Frontal cortex (tissue), 4 donors: ENCODE data around the gene MTHFD2L. TPM values are rescaled to one million over a fixed set of nuclear protein-coding genes. Genes with fewer than 3 reads are reported as not detected.
A peak's percentile ranks its signal among the peaks of the same experiment; 100 is the strongest.

Source experiments
- DNase-seq, 2 donors: peaks; one replicate each; pipeline ENCODE4 v3.0.0; 2012; ENCODE audit warnings: low spot score in 2 of 2
- FAIRE-seq: peaks from 2 replicates; lab custom pipeline; 2012; peaks lifted over from hg19 to GRCh38; lab: Jason Lieb, UNC
- total RNA-seq: library from RNA; depleted of rRNA; stranded (reverse); fragments of >200 nt; gene quantifications from one replicate; pipeline ENCODE4 v1.2.3, GENCODE V29; 2014
- donor health status: control.
- donor health status: control.
- donor health status: control.

The MTHFD2L gene
- total RNA-seq, 1 donor from 2014 or later, result 44.0 TPM

- FAIRE-seq (no peak), DNase-seq (peak in 1 of 2 donors; percentile 3)
These were observed 71.0 kb downstream of the MTHFD2L start for GRCh38 chr4:74228691-74229640.

DNA sequence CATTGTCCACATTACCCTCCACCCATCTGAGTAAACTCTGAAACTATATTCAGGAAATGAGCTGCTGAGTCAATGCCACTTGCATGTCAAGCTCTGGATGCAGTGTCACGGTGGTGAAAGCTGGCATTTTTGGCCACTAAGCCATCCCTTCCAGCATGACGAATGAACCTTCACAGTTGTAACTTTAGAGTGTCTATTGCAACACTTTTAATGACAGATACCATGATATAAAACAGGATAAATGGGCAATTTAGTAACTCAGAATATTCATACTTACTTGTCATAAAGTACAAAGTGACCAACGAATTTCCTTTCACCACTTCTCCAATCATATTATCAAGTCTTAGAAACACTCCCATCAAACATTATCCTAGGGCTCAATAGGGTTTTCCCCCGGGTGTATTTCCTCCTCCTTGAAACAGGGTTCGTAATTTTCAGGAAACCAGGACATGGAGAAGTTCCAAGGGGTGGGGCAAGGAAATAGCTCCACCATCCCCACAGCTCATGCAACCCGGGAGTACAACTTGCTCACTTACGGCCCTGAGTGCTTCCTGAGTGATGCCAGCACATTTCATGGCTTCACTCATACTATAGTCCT is 73.1 kb downstream of the MTHFD2L start:
- FAIRE-seq (no peak), DNase-seq (no peak)

DNA sequence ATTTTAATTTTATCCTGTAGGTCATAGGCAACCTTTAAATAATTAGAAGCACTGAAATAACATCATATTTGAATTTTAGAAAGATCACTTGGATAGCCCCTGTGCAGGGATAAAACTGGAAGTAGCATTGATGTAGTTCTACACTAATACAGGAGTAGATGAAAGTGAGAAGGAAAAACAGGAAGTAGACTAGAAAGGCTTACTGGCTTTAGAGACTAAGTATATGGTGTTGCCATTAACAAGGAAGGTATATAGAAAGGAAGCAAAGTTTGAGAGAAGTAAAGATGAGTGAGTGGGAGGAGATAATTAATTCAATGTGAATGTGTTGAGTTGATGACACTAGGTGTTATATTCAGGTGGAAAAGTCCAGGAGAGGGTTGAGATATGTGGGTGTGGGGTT is 77.2 kb downstream of the MTHFD2L start:
- FAIRE-seq (no peak), DNase-seq (no peak)

- no peak for FAIRE-seq
- no peak for DNase-seq
These were observed 79.6 kb downstream of the MTHFD2L start for GRCh38 chr4:74237425-74237966.

- FAIRE-seq (no peak), DNase-seq (no peak)
These were observed 86.1 kb downstream of the MTHFD2L start for GRCh38 chr4:74244049-74244448.

- DNase-seq, result no peak
- FAIRE-seq, result peak; percentile 56
These were observed 95.0 kb downstream of the MTHFD2L start for GRCh38 chr4:74252933-74253332.

DNA sequence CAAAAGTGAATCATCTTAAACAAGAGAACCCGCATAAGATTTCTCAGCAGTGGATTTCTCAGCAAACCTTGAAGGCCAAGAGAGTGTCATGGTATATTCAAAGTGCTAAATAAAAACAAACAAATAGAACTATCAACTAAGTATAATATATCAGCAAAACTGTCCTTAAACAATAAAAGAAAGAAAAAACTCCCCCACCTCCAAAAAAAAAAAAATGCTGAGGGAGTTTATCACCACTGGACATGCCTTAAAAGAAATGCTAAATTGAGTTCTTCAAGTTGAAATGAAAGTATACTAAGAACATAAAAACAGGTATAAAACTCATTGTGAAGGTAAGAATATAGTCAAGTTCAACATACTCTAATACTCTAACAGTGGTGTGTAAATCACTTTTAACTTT is 96.5 kb downstream of the MTHFD2L start:
- FAIRE-seq (no peak), DNase-seq (no peak)

DNA sequence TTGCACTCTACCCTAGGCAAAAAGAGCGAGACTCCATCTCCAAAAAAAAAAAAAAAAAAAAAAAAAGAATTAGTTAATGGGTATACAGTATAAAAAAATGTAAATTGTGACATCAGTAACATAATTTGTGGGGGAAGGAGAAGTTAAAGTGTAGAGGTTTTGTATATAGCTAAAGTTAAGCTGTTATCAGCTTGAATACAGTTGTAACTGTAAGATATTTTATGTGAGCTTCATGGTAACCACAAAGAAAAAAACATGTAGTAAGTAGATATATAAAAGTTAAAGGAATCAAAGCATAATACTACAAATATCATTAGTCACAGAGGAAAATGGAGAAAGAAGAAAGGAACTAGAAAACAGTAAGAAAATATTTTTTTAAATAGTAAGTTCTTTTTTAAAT is 97.2 kb downstream of the MTHFD2L start:
- DNase-seq (no peak), FAIRE-seq (no peak)

DNA sequence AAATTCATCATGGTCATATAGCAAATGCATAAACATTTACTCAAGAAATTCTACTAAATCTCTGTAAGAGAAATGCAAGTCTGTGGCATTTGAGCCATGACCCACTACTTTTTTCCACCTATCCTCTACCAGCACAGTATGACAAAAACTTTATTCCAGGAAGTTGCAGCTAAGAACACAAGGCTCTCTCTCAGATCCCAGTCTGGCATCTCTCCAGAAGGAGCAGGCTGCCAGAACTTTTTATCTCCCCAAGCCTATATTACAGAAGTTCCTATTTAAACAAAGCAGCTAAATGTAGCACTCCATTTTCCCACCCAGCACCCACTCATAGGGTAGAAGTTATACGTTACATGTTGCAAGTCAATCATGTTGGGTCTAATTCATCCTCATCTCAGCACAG is 101.0 kb downstream of the MTHFD2L start:
- FAIRE-seq (no peak), DNase-seq (no peak)

GRCh38 chr4:74260036-74260435 is 102.1 kb downstream of the MTHFD2L start:
- no peak for FAIRE-seq
- DNase-seq, result no peak

DNA sequence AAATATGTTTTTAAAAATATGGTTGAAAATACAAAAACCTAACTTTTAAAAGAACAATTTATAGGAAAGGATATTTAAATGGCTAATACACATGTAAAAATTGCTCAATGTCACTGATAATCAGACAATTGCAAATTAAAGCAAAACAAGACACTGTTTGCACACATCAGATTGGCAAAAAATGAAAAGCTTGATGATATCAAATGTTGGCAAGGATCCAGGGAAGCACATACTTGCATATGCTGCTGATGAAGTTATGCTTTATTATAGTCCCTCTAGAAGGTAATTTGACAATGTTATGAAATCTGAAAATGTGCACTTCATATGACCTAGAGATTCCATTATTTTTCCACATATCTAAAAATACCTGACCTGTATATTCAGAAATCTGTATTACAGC is 104.6 kb downstream of the MTHFD2L start:
- no peak for FAIRE-seq
- DNase-seq, result no peak

- FAIRE-seq (no peak), DNase-seq (no peak)
These were observed 105.6 kb downstream of the MTHFD2L start for GRCh38 chr4:74263551-74263950.

- DNase-seq (no peak), FAIRE-seq (no peak)
These were observed 108.2 kb downstream of the MTHFD2L start for GRCh38 chr4:74266081-74266480.

- FAIRE-seq (no peak), DNase-seq (no peak)
These were observed 110.2 kb downstream of the MTHFD2L start for GRCh38 chr4:74267998-74268606.

- FAIRE-seq (no peak), DNase-seq (no peak)
These were observed 110.7 kb downstream of the MTHFD2L start for GRCh38 chr4:74268643-74269042.

- no peak for FAIRE-seq
- DNase-seq, result no peak
These were observed 120.6 kb downstream of the MTHFD2L start for GRCh38 chr4:74278490-74278889.

DNA sequence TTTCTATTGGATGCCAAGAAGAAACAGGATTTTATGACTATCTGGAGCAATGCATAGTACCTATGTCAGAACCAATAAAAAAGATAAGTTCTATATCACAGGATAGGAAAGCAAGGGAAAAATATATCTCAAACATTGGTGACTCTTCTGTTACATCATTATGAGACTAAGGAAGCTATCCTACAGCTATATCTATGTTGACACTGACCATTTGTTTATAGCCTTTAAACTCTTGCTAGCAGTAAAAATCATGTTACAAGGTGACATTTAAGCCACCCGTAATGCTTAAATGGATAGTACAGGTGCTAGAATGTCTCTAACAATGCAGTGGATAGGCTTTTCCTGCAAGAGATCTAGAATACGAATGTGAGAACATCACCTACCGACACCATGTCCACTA is 121.8 kb downstream of the MTHFD2L start:
- FAIRE-seq (no peak), DNase-seq (no peak)

DNA sequence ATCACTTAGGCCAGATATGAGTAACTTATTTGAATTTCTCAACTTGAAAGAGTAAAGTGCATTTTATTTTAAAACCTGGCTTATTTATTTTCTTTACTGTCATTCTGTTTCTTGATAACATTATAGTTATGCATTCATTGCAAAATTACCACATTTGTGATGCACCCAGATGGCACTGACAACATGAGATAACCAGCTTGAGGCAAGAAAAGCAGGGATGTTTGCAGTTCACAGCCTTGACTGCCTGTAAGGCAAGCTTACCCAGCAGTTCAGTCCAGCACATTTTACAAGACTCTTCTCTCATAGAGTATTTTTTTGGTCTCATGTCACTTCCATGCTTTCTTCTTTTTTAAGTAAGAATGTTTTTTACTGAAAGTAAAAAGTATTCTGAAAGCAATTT is 125.0 kb downstream of the MTHFD2L start:
- FAIRE-seq, result no peak

DNA sequence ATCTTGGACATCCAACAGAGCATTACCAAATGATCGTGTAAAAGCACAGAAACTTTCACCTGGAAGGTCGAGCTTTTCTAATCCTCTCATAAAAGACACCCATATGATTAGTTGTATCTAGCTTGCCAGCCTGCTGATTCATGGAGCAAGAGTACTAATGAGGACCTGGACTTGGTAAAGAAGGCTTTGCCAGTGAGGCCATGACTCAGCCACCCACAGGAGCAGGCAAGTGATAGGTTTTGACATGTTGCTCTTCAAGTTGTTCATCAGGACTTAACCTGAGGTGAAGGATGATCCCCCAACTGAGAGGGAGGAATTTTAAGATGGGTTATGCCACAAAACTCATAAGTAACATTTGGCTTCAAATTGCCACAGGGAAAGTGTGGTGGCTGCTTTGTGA is 125.7 kb downstream of the MTHFD2L start:
- no peak for DNase-seq
- FAIRE-seq, result no peak

More for the DNA sequence above, 125.0 kb downstream of the MTHFD2L start:
- DNase-seq, result no peak

DNA sequence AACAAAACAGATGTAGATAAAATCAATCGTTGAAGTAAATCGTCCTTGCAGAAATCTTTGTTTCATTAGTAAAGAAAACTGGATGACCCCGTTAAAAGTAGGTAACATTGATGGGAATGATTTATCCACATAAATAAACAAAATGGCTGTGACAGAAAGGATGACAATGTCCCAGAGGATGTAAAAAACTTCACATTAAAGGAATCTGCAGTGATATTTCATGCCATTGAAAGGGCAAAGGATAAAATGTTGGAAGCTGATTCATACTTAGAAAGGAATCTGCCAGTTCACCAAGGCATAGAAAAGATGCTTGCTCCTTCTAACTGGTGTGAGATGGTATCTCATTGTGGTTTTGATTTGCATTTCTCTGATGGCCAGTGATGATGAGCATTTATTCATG is 126.1 kb downstream of the MTHFD2L start:
- no peak for FAIRE-seq
- no peak for DNase-seq

GRCh38 chr4:74287164-74287563 is 129.2 kb downstream of the MTHFD2L start:
- DNase-seq, result no peak
- no peak for FAIRE-seq
